ENCODE measurements around the gene C19orf33.

The C19orf33 gene

DNA sequence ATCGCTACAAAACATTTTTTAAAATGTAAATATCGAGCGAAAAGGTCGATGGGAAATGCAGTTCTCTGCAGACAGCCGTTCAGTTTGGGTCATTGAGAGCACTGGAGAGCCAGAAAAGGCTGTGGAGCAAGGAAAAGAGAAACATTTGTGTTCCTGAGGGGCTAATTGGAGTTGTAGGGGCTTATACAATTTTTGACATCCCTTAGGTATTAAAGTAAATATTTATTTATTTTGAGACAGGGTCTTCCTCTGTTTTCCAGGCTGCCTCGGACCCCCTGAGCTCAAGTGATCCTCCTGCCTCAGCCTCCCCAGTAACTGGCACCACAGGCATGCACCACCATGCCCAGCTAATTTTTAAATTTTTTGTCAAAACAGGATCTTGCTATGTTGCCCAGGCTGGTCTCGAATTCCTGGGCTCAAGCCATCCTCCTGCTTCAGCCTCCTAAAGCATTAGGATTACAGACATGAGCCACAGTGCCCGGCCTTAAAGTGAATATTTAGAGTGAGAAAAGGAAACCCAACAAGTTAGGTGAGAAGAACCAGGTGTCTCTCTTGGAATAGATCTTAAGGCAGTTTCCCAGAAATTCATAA lies 12.5 kb downstream of the C19orf33 start:
- in situ Hi-C loops (cut with MboI; ENCODE audit: low sequenced_read_pairs, unreplicated experiment): no loop called here
- no peak for TF ChIP-seq CTCF (IDR thresholded peaks at IDR 0.05; ENCODE audit: borderline replicate concordance, control extremely low read depth, extremely low read depth, insufficient read depth, missing control alignments)
- no peak for DNase-seq (ENCODE audit: low spot score)

GRCh38 chr19:38317104-38317612 lies 13.1 kb downstream of the C19orf33 start:
- no peak for DNase-seq (ENCODE audit: low spot score)
- no peak for TF ChIP-seq CTCF (IDR thresholded peaks at IDR 0.05; ENCODE audit: borderline replicate concordance, control extremely low read depth, extremely low read depth, insufficient read depth, missing control alignments)
- in situ Hi-C loops (cut with MboI; ENCODE audit: low sequenced_read_pairs, unreplicated experiment): no loop called here

DNA sequence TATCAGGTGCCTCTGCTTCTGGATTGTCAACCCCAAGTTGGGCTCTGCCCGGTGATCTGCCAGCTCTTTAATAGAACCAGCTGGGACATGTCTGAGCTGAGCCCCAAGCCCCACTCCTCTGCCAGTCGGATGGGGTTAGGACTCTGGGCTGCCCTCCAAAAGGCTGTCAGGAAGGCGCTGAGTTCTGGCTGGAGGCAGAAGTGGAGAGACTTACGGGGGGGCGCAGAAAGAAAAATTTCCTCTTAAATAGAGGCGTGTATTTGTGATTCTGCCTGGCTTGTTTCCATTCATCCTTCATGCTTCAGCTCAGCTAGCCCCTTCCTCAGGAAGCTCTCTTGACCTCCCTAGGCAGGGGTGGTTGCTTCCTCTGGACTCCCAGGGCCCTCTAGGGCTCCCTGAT lies 14.6 kb downstream of the C19orf33 start:
- DNase-seq (ENCODE audit: low spot score): no peak
- in situ Hi-C loops (cut with MboI; ENCODE audit: low sequenced_read_pairs, unreplicated experiment): no loop called here
- TF ChIP-seq CTCF (IDR thresholded peaks at IDR 0.05; ENCODE audit: borderline replicate concordance, control extremely low read depth, extremely low read depth, insufficient read depth, missing control alignments): no peak

DNA sequence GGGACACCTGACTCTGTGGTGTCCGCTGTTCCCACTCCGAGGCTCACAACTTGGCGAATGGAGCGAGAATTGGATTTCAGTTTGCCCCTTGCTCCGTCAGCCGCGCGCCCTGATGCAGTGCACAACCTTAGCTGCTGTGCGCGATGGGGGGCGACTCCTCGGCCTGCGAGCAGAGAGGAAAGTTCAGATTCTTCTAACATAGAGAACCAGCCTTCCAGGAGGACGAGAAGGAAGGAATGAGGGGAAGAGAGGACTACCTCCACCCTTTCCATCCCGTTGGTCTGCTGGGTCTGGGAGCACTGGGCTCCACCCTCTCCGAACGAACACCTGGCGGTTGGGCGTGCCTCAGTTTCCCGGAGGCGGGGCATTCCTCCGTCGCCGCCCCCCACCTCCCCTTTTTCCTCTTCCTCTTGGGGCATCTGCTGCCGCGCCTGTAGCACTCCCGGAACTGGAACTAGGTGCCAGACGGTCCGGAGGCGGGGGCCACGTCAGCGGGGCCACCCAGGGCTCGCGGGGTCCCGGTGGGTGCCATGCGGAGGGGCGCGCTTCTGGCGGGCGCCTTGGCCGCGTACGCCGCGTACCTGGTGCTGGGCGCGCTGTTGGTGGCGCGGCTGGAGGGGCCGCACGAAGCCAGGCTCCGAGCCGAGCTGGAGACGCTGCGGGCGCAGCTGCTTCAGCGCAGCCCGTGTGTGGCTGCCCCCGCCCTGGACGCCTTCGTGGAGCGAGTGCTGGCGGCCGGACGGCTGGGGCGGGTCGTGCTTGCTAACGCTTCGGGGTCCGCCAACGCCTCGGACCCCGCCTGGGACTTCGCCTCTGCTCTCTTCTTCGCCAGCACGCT lies 15.6 kb downstream of the C19orf33 start, which contains the start of gene KCNK6:
Gene KCNK6, plus strand, starts transcription at position 425 of the 838 bp plus-strand sequence. Its CDS starts 106 bp downstream, at position 531.
- in situ Hi-C loops (cut with MboI; ENCODE audit: low sequenced_read_pairs, unreplicated experiment): no loop called here
- TF ChIP-seq CTCF (IDR thresholded peaks at IDR 0.05; ENCODE audit: borderline replicate concordance, control extremely low read depth, extremely low read depth, insufficient read depth, missing control alignments): no peak

DNA sequence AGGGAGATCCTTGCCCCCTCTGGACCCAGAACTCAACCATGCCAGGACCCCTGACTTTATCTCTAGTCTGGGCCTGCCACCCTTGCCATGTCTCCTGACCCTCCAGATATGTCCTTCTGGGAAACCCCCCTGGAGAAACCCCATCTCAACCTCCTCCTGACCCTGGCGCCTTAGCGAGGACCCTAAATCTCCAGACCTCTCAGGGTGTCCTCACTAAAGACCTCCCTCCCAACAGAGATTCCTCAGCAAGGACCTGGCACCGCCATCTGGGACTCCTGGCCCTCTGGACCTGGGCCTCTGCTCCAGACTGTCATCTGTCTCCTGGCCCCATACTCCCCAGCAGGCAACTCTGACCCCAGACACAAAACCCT lies 16.9 kb downstream of the C19orf33 start:
- DNase-seq (ENCODE audit: low spot score): no peak
- in situ Hi-C loops (cut with MboI; ENCODE audit: low sequenced_read_pairs, unreplicated experiment): no loop called here
- TF ChIP-seq CTCF (IDR thresholded peaks at IDR 0.05; ENCODE audit: borderline replicate concordance, control extremely low read depth, extremely low read depth, insufficient read depth, missing control alignments): no peak

More for the DNA sequence above, 15.6 kb downstream of the C19orf33 start, which contains the start of gene KCNK6:
- DNase-seq (ENCODE audit: low spot score): no peak

- in situ Hi-C loops (cut with MboI; ENCODE audit: low sequenced_read_pairs, unreplicated experiment): no loop called here
- DNase-seq (ENCODE audit: low spot score): no peak
- TF ChIP-seq CTCF (IDR thresholded peaks at IDR 0.05; ENCODE audit: borderline replicate concordance, control extremely low read depth, extremely low read depth, insufficient read depth, missing control alignments): no peak
Measured at GRCh38 chr19:38321646-38322196, 17.7 kb downstream of the C19orf33 start.

Measured in GM13976 (cell line).